Parathyroid adenoma (tissue), 2 donors: Measurements from ENCODE around the gene ZNF45.
A peak's percentile ranks its signal among the peaks of the same experiment; 100 is the strongest.
"Not testable (repeated sequence)": the region's sequence is repeated elsewhere in the genome, so short reads cannot be mapped to it uniquely, and the experiment has no call there.

Source experiments
- H2AFZ ChIP-seq: fragments of 300-600 bp; sonication (generic); one replicate; pipeline ENCODE4 v1.7.0; 2017; ENCODE audit warnings: antibody characterized with exemption, mild to moderate bottlenecking
- H3K27ac ChIP-seq: fragments of 300-600 bp; sonication (generic); one replicate; pipeline ENCODE4 v1.7.0; 2017
- H3K27me3 ChIP-seq: fragments of 300-600 bp; sonication (generic); one replicate; pipeline ENCODE4 v1.7.0; 2017; ENCODE audit warnings: low read length; ENCODE audit not compliant: control insufficient read depth, insufficient read depth
- H3K36me3 ChIP-seq: fragments of 300-600 bp; sonication (generic); one replicate; pipeline ENCODE4 v1.7.0; 2017; ENCODE audit warnings: low read length; ENCODE audit not compliant: control insufficient read depth, insufficient read depth
- H3K4me1 ChIP-seq: fragments of 300-600 bp; sonication (generic); one replicate; pipeline ENCODE4 v1.7.0; 2017; ENCODE audit warnings: control low read depth
- H3K4me2 ChIP-seq: fragments of 300-600 bp; sonication (generic); one replicate; pipeline ENCODE4 v1.7.0; 2017; ENCODE audit warnings: low read length
- H3K4me3 ChIP-seq: fragments of 300-600 bp; sonication (generic); one replicate; pipeline ENCODE4 v1.7.0; 2017; ENCODE audit warnings: low read depth, low read length
- H3K79me2 ChIP-seq: fragments of 300-600 bp; sonication (generic); one replicate; pipeline ENCODE4 v1.7.0; 2017; ENCODE audit warnings: control low read depth
- H3K9ac ChIP-seq: fragments of 300-600 bp; sonication (generic); one replicate; pipeline ENCODE4 v1.7.0; 2017; ENCODE audit warnings: mild to moderate bottlenecking
- H3K9me3 ChIP-seq: fragments of 300-600 bp; sonication (generic); one replicate; pipeline ENCODE4 v1.7.0; 2017; ENCODE audit warnings: low read length; ENCODE audit not compliant: control insufficient read depth
- CTCF ChIP-seq: fragments of 300-600 bp; sonication (generic); IDR thresholded peaks from one replicate; pipeline ENCODE4 v1.7.0; 2017; ENCODE audit warnings: antibody characterized with exemption, mild to moderate bottlenecking
- donor health status: primary hyperparathyroidism.

ZNF45 gene

GRCh38 chr19:43950834-43951645, 16.0 kb upstream of the ZNF45 start, which contains the start of gene ZNF221:
Gene ZNF221 (plus strand): TSS chr19:43951228. CDS start chr19:43962727, 11,499 bp downstream.
- H3K4me3 ChIP-seq = peak within 1 kb of the TSS; percentile 100
- peak within 1 kb of the TSS; percentile 2 for H3K27ac ChIP-seq
- no peak within 1 kb of the TSS for H3K9ac ChIP-seq

GRCh38 chr19:43949803-43950202, 14.7 kb upstream of the ZNF45 start:
- not testable (repeated sequence) for H3K9ac ChIP-seq, H3K36me3 ChIP-seq, H3K4me2 ChIP-seq, H3K4me1 ChIP-seq, H3K79me2 ChIP-seq, H3K27me3 ChIP-seq, H2AFZ ChIP-seq, H3K4me3 ChIP-seq, H3K27ac ChIP-seq, H3K9me3 ChIP-seq

More at GRCh38 chr19:43950834-43951645, 16.0 kb upstream of the ZNF45 start, which contains the start of gene ZNF221:
- Histone ChIP-seq H3K9me3 (no peaks in the 10 kb centered on the region), H3K79me2 (no peaks in the 10 kb centered on the region), H3K4me1 (no peaks in the 10 kb centered on the region), H3K4me2 (peak within 1 kb of the TSS; percentile 85), H3K27me3 (no peaks in the 10 kb centered on the region), H3K36me3 (no peaks in the 10 kb centered on the region), H2AFZ (peak within 1 kb of the TSS; percentile 88)
- peak; percentile 52 for TF ChIP-seq CTCF

- not testable (repeated sequence) for H3K4me1 ChIP-seq, H3K4me2 ChIP-seq, H3K27ac ChIP-seq, H3K9me3 ChIP-seq, H3K36me3 ChIP-seq, H2AFZ ChIP-seq, H3K9ac ChIP-seq, H3K27me3 ChIP-seq, H3K79me2 ChIP-seq, H3K4me3 ChIP-seq
Measured at GRCh38 chr19:43947412-43947811, 12.3 kb upstream of the ZNF45 start.

- Histone ChIP-seq H3K36me3 (no peaks in the 10 kb centered on the region), H3K27me3 (no peaks in the 10 kb centered on the region), H3K27ac (no peak overlapping the region), H3K4me3 (no peak overlapping the region), H3K79me2 (no peaks in the 10 kb centered on the region), H2AFZ (no peak overlapping the region), H3K4me1 (no peaks in the 10 kb centered on the region), H3K9ac (no peak overlapping the region), H3K4me2 (no peak overlapping the region), H3K9me3 (peaks cover 4% of the 10 kb centered on the region)
- no peak for TF ChIP-seq CTCF
Measured at GRCh38 chr19:43941209-43941608, 6.1 kb upstream of the ZNF45 start.

DNA sequence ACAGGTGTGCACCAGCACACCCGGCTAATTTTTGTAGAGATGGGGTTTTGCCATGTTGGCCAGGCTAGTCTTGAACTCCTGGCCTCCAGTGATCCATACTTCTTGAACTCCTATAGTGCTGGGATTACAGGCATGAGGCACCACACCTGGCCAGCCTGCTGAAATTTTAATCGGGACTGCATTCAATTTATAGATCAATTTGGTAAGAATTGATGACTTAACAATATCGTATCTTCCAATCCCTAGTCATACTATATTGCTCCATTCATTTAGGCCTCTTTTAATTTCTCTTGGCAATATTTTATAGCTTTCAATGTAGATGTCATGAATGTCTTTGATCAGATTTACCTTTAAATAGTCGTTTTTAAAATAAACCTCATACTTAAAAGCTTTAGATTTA, 5.6 kb upstream of the ZNF45 start:
- Histone ChIP-seq H3K4me3 (no peak overlapping the region), H3K27me3 (no peaks in the 10 kb centered on the region), H3K27ac (no peak overlapping the region), H2AFZ (no peak overlapping the region), H3K9ac (no peak overlapping the region), H3K4me1 (peaks cover under 1% of the 10 kb centered on the region), H3K36me3 (no peaks in the 10 kb centered on the region), H3K79me2 (no peaks in the 10 kb centered on the region), H3K4me2 (no peak overlapping the region), H3K9me3 (peaks cover 4% of the 10 kb centered on the region)
- no peak for TF ChIP-seq CTCF
